ENCODE results near the gene OLFM2. TPM values are rescaled to one million over a fixed set of nuclear protein-coding genes. Genes with fewer than 3 reads are reported as not detected.
"Not testable (repeated sequence)": the region's sequence is repeated elsewhere in the genome, so short reads cannot be mapped to it uniquely, and the experiment has no call there.

Gene OLFM2
- polyA plus RNA-seq, 1 experiment, result 4.8 TPM

DNA sequence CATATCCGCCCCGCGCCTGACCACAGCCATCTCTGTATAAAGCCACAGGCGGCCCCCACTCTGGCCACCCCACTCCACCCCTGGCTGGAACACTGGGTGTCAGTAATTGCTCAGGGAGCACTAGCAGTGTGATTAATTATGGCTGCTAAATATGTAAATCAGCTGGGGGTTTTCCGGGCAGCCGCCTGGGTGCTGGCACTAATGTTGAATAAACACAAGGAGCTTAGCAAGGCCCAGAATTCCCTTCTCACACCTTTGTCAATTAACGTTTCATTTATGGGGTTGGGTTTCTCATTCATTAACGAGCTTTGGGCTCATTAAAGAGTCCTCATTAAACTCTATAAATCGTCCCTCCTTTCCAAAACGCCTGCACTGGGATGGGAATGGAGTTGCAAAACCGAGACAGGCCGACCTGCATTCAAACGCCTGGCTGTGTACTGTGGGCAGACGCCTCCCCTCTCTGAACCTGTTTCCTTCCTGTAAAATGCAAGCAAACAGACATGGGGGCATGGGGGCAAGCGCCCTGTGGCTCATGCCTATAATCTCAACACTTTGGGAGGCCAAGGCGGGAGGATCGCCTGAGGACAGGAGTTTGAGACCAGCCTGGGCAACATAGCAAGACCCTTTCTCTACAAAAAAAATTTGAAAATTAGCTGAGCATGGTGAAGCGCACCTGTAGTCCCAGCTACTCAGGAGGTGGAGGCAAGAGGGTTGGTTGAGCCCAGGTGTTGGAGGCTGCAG lies 17.7 kb upstream of the OLFM2 start:
- Histone ChIP-seq H3K4me3 (ENCODE audit: low read depth, low read length) (no peak overlapping the region), H3K27me3 (ENCODE audit: control insufficient read depth, insufficient read depth, low read length) (no peaks in the 10 kb centered on the region), H3K27ac (ENCODE audit: low read depth, low read length) (no peak overlapping the region), H3K9me3 (ENCODE audit: control insufficient read depth, insufficient read depth, low read length) (no peaks in the 10 kb centered on the region)
- ChIA-PET POLR2A (no interaction called here), CTCF (interaction anchor here (1.0 to 1.3 kb wide), 2 partner anchors 21 to 46 kb away, joined by 3 read pairs; no protein-coding TSS in a partner anchor)
- TF ChIP-seq CTCF (IDR thresholded peaks at IDR 0.05; ENCODE audit: low read depth, low read length), result no peak
- DNase-seq (ENCODE audit: low read depth, low spot score), result no peak

GRCh38 chr19:9952276-9952675 lies 16.0 kb upstream of the OLFM2 start:
- CTCF ChIA-PET, result interaction anchor here (1.6 kb wide), 1 partner anchor 48 kb away, joined by 8 read pairs; no protein-coding TSS in a partner anchor
- H3K4me3 ChIP-seq (ENCODE audit: low read depth, low read length), result no peak overlapping the region
- H3K27me3 ChIP-seq (ENCODE audit: control insufficient read depth, insufficient read depth, low read length), result no peaks in the 10 kb centered on the region
- no peak overlapping the region for H3K27ac ChIP-seq (ENCODE audit: low read depth, low read length)
- TF ChIP-seq CTCF (IDR thresholded peaks at IDR 0.05; ENCODE audit: low read depth, low read length), result no peak
- POLR2A ChIA-PET, result no interaction called here
- H3K9me3 ChIP-seq (ENCODE audit: control insufficient read depth, insufficient read depth, low read length), result no peaks in the 10 kb centered on the region
- DNase-seq (ENCODE audit: low read depth, low spot score), result no peak

DNA sequence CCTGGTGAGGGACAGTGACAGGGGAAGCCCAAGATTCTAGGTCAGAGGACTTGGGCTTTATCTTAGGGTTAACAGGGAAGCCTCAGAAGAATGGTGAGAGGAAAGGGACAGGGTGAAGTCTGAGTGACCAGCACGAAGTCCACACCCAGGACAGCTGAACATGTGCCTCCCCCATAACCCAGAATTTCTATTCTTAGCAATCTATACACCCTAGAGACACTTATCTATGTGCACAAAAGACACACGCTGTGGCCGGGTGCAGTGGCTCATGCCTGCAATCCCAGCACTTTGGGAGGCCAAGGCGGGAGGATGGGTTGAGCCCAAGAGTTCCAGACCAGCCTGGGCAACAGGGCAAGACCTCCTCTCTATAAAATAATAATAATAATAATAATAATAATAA lies 11.1 kb upstream of the OLFM2 start:
- ChIA-PET CTCF (no interaction called here), POLR2A (interaction anchor here (0.6 to 0.7 kb wide), 3 partner anchors 11 to 1652 kb away, joined by 5 to 10 read pairs (median 6); no protein-coding TSS in a partner anchor)
- peaks cover 1% of the 10 kb centered on the region; the same call in 1 of the 2 replicates for H3K9me3 ChIP-seq (ENCODE audit: control insufficient read depth, insufficient read depth, low read length)
- no peak for TF ChIP-seq CTCF (IDR thresholded peaks at IDR 0.05; ENCODE audit: low read depth, low read length)
- no peaks in the 10 kb centered on the region for H3K27me3 ChIP-seq (ENCODE audit: control insufficient read depth, insufficient read depth, low read length)
- no peak overlapping the region for H3K4me3 ChIP-seq (ENCODE audit: low read depth, low read length)
- no peak for DNase-seq (ENCODE audit: low read depth, low spot score)
- H3K27ac ChIP-seq (ENCODE audit: low read depth, low read length), result no peak overlapping the region

DNA sequence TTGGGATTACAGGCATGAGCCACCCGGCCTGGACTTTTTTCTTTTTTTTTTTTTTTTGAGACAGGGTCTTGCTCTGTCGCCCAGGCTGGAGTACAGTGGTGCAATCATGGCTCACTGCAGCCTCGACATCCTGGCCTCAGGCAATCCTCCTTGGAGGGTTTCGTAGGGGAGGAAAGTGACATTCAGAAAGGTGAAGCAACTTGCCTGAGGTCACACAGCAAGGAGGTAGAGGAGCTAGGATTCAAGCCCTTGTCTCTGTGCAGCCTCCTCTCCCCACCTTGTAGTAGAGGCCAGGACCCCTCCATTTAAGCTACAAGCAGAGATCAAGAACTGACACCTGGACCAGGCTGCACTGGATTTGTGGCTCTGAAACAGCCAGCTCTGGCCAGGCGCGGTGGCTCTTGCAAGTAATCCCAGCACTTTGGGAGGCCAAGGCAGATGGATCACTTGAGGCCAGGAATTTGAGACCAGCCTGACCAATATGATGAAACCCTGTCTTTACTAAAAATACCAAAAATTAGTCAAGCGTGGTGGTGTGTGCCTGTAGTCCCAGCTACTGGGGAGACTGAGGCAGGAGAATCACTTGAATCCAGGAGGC lies 10.3 kb upstream of the OLFM2 start:
- POLR2A ChIA-PET, result interaction anchor here (0.6 to 0.7 kb wide), 2 partner anchors 11 to 1651 kb away, joined by 4 to 10 read pairs; no protein-coding TSS in a partner anchor
- H3K27ac ChIP-seq (ENCODE audit: low read depth, low read length); H3K27me3 ChIP-seq (ENCODE audit: control insufficient read depth, insufficient read depth, low read length); DNase-seq (ENCODE audit: low read depth, low spot score); H3K9me3 ChIP-seq (ENCODE audit: control insufficient read depth, insufficient read depth, low read length); H3K4me3 ChIP-seq (ENCODE audit: low read depth, low read length): not testable (repeated sequence)
- CTCF ChIA-PET, result interaction anchor here (0.6 to 3.7 kb wide), 3 partner anchors 10 to 293 kb away, joined by 3 to 28 read pairs (median 5); no protein-coding TSS in a partner anchor

DNA sequence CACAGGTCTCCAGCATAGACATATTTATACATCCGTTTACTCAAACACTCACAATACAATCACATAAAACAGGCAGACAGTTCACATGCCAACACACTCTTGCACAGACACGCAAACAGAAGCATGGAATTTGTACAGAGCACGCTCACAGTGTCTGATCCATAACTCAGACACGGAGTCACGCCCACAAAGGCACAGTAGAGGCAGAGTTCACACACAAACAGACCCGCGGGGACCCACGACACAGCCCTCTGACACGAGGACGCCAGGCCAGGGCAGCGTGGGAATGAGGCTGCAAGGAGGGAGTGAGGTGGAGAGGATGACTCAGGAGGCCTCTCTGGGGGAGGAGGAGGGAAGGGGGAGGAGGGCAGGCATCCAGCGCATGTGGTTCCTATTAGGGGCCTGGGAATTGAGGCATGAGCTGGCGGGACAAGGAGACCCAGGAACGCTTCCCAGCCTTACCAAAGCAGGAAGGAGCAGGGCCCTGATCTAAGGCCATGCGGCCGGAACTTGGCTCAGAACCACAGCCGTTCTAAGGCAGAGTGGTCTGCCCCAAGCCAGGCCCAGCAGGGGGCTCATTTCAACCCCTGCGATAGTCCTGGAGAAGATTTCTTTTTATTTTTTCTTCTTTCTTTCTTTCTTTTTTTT lies 9.1 kb upstream of the OLFM2 start:
- Histone ChIP-seq H3K4me3 (ENCODE audit: low read depth, low read length) (peak overlapping the region; percentile 47), H3K9me3 (ENCODE audit: control insufficient read depth, insufficient read depth, low read length) (peaks cover 9% of the 10 kb centered on the region; the same call in 1 of the 2 replicates), H3K27ac (ENCODE audit: low read depth, low read length) (peak overlapping the region; percentile 98), H3K27me3 (ENCODE audit: control insufficient read depth, insufficient read depth, low read length) (no peaks in the 10 kb centered on the region)
- peak; percentile 97 for DNase-seq (ENCODE audit: low read depth, low spot score)
- POLR2A ChIA-PET, result interaction anchor here (0.7 to 1.4 kb wide), 3 partner anchors 9 to 13 kb away, joined by 3 to 4 read pairs (median 4); no protein-coding TSS in a partner anchor
- TF ChIP-seq CTCF (IDR thresholded peaks at IDR 0.05; ENCODE audit: low read depth, low read length), result peak; percentile 42
- CTCF ChIA-PET, result interaction anchor here (0.6 to 3.7 kb wide), 6 partner anchors 12 to 295 kb away, joined by 3 to 28 read pairs (median 3); no protein-coding TSS in a partner anchor
